WI38 (cell line): Measurements from ENCODE around the gene RBPJL.

ENCODE experiments used
- H3K4me3 ChIP-seq: 2 replicates; pipeline ENCODE4 v1.5.1; 2011; ENCODE audit warnings: low read depth, mild to moderate bottlenecking, control low read depth, low read length
- TF ChIP-seq, protein P1 (sequence below): IDR thresholded peaks from 2 replicates; pipeline ENCODE4 v1.5.1; 2012; ENCODE audit warnings: low read depth, mild to moderate bottlenecking, control low read depth, low read length

RBPJL gene

DNA sequence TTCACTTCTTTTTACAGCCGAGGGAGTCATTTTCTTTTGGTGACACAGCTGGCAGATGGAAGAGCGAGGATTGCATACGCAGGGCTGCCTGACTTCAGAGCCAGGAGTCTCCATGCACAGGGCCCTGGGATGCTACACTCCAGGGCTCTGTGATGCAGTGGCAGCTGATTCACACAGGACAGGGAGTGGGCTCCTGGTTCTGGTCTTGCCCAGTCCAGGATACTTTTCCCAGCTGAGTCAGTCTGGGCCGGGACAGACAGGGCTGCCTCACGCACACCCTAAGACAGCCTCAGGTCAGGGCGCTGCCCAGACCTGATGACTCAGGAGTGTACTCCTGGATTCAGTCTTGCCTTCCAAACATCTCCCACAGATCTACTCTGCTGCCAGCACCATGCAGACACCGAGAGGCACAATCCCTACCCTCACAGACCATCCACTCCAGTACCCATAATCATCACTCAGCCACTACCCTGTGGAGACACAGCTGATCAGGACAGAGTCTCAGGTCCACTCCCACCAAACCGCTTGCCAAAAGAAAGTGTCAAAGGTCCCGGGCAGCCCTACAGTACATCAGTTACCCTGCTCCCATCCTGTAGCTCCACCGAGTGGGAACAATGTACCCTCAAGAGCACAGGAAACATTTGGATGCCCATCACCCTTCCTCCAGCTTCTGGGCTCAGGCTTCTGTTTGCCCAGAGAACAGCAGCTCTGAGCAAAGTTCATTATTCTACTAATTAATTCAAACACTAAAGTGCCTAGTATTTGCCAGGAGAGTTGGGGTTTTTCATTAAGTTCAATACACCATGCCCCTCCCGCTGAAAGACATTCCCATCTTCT, 30.1 kb downstream of the RBPJL start:
- TF ChIP-seq, protein P1, sequence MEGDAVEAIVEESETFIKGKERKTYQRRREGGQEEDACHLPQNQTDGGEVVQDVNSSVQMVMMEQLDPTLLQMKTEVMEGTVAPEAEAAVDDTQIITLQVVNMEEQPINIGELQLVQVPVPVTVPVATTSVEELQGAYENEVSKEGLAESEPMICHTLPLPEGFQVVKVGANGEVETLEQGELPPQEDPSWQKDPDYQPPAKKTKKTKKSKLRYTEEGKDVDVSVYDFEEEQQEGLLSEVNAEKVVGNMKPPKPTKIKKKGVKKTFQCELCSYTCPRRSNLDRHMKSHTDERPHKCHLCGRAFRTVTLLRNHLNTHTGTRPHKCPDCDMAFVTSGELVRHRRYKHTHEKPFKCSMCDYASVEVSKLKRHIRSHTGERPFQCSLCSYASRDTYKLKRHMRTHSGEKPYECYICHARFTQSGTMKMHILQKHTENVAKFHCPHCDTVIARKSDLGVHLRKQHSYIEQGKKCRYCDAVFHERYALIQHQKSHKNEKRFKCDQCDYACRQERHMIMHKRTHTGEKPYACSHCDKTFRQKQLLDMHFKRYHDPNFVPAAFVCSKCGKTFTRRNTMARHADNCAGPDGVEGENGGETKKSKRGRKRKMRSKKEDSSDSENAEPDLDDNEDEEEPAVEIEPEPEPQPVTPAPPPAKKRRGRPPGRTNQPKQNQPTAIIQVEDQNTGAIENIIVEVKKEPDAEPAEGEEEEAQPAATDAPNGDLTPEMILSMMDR, result no peak
- no peak overlapping the region for H3K4me3 ChIP-seq

DNA sequence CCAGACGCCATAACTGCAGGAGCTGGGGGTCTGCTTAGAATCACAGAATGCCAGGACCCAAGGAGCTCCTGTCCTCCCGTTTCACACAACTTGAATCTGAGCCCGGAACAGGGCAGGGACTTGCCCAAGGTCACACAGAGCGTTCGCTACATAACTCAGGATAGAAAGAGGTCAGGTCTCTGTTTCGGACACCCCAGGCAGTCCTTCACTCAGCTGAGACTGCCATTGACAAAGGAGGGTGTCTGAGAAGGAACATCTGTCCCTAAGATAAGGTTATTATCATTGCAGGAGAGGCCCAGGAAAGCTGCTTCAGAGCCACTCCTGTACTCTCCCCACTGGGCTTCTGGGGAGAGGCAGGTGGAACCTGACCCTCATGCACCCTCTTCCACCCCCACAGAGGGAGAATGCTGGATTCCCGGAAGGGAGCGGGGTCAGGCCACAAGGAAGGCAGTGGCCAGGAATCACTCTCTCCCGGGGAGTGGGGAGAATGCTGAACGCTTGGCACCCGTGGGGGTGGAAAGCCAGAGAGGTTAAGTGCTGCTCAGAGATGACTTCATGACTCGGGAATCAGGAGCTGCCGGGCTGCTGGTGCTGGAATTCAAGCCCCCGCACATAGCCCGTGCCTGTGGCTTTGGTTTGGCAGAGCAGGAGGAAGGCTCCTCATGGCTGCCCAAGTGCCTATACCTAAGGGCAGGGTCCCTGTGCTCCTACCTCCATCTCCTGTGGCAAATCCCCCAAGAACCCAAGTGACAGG, 30.9 kb downstream of the RBPJL start:
- TF ChIP-seq, protein P1, result no peak
- H3K4me3 ChIP-seq, result no peak overlapping the region; the same call in 1 of the 2 replicates

DNA sequence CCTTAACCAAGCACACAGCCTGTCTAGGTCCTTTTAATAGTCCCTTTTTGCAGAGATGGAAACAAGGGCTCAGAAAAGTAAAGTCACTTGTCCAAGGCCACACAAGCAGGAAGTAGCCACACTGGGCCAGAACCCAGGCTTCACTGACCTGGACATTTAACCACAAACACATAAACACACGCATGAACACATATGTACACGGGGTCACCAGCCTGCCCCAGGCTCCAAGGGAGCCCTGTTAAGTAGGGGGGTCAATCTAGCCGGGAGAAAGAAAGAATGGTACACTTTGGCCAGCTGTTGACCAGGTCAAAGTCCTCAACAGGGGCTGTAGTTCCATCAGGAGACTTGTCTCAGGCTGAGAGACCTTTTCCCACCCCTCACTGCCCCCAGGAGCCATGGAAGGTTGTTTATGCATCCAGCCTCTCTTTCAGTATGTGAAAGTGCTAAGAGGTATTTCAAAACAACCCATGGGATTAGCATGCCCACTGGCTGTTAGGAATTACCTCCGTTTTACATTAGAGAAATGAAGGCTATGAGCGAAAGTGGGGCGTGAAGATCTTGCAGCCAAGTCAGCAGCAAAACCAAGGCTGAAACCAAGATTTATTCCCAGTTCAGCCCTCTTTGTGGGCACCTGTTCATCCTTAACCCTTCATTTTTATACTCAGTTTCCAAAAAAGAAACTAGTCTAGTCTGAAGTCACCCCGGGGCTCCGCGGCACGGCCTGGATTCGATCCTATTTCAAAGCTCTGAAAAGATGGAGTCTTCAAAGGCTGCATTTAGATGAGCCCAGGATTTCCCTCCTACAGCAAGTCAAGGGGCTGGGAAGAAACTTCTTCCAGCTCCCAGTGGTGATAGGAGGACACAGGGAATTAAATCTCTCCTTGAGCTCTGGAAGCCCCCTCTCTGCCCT, 31.7 kb downstream of the RBPJL start:
- TF ChIP-seq, protein P1, result no peak
- peak overlapping the region; percentile 16; the same call in 1 of the 2 replicates for H3K4me3 ChIP-seq

DNA sequence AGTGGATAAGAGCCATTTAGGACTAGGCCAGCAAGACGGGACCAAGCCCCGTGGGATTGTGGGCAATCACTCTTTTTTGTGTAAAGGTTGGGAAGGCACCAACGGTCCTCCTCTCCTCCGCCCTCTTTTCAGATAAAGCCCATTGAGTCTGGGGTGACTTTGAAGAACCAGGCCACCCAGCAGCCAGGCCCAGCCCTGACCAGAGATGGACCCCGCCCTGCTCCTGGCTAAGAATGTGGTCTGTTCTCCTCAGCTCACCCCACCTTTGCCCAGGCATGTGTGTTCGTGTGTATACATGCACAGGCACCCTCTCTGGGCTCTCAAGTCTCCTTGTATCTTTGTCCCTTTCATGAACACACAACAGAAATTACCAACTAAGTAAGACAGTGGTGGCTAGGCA, 32.4 kb downstream of the RBPJL start:
- TF ChIP-seq, protein P1, result no peak
- H3K4me3 ChIP-seq, result no peak overlapping the region

DNA sequence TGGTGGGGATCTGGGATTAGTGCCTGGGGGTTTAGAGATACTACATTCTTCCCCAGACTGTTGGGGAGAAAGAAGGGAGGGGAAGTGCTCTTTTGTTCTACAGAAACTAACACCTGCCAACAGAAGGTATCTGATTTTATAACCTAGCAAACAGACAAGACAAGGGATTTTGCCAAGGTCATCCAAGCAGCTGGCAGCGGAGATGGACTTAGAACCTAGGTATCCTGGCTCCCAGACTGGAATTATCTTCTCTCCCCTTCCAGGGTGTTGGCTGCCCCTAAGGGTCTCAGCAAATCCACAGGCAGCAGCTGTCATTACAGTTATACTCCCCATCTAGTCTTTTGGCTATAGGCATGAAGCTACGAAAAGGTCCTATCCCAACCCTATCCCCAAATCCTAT, 33.2 kb downstream of the RBPJL start:
- no peak overlapping the region for H3K4me3 ChIP-seq
- TF ChIP-seq, protein P1, result no peak

DNA sequence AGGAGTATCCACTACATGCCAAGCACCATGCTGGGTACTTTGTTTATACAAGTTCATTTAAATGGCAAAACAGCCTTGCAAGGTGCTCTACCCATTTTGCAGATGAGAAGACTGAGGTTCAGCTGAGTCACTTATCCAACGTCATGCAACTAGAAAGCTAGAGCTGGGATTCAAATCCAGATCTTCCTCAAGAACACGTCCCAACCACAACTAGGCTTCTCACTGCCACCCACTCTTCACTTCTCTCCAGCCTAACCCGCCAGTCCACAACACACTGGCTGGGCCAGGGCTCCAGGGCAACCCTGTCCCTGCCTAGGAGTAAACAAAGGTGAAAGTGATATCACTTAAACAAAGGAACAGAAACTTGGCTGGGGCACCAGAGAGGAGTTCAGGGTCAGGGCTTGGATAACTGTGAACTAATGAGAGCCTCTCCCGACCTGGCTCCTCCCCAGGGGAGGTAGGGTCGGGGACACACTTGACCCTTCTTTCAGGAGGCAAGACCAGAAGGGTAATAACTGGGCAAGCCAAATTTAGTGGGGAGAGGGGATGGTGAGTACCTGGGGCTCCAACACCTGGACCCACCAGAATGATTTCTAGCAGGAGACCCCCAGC, 33.7 kb downstream of the RBPJL start:
- TF ChIP-seq, protein P1, result no peak
- no peak overlapping the region for H3K4me3 ChIP-seq
